RWPE2 (cell line): ENCODE measurements around the gene CIBAR2.

Experiments used
- ATAC-seq: fragments of 200-7000 bp; cut with Tn5 transposase; 3 replicates; pipeline ENCODE4 v1.9.1; 2021; ENCODE audit warnings: low read depth
- DNase-seq: peaks from one replicate; pipeline ENCODE4 v3.0.0-alpha.2; 2020; ENCODE audit warnings: low spot score
- H3K27ac ChIP-seq: fragments of 450-650 bp; 2 replicates; pipeline ENCODE4 v1.5.1; 2017; ENCODE audit warnings: mild to moderate bottlenecking; ENCODE audit not compliant: poor library complexity, severe bottlenecking
- H3K27me3 ChIP-seq: fragments of 250-450 bp; sonication (Bioruptor Pico); 2 replicates; pipeline ENCODE4 v1.5.1; 2021; ENCODE audit warnings: mild to moderate bottlenecking, moderate library complexity; ENCODE audit not compliant: insufficient read depth, poor library complexity, severe bottlenecking
- H3K36me3 ChIP-seq: fragments of 250-450 bp; sonication (Bioruptor Pico); 2 replicates; pipeline ENCODE4 v1.5.1; 2020; ENCODE audit warnings: low read depth, mild to moderate bottlenecking, moderate library complexity
- H3K4me1 ChIP-seq: fragments of 250-450 bp; sonication (Bioruptor Pico); 2 replicates; pipeline ENCODE4 v1.5.1; 2021; ENCODE audit warnings: mild to moderate bottlenecking, moderate library complexity; ENCODE audit not compliant: insufficient read depth, poor library complexity, severe bottlenecking
- H3K4me3 ChIP-seq: fragments of 250-450 bp; sonication (Bioruptor Pico); 2 replicates; pipeline ENCODE4 v1.5.1; 2021; ENCODE audit warnings: mild to moderate bottlenecking, moderate library complexity; ENCODE audit not compliant: severe bottlenecking
- H3K9me3 ChIP-seq: fragments of 250-450 bp; sonication (Bioruptor Pico); 2 replicates; pipeline ENCODE4 v1.5.1; 2021; ENCODE audit warnings: mild to moderate bottlenecking, moderate library complexity; ENCODE audit not compliant: severe bottlenecking
- CTCF ChIP-seq: fragments of 450-650 bp; IDR thresholded peaks from one replicate; pipeline ENCODE4 v1.5.1; 2017; ENCODE audit warnings: mild to moderate bottlenecking, moderate library complexity; ENCODE audit not compliant: poor library complexity, severe bottlenecking

Gene CIBAR2

GRCh38 chr16:85067426-85067825, 44.8 kb downstream of the CIBAR2 start:
- no peak overlapping the region for H3K27ac ChIP-seq
- H3K4me1 ChIP-seq, result no peaks in the 10 kb centered on the region
- peaks cover 3% of the 10 kb centered on the region for H3K9me3 ChIP-seq
- ATAC-seq (no peak), DNase-seq (no peak)
- no peak for TF ChIP-seq CTCF
- no peak overlapping the region for H3K4me3 ChIP-seq
- no peaks in the 10 kb centered on the region for H3K27me3 ChIP-seq
- H3K36me3 ChIP-seq, result peaks cover 9% of the 10 kb centered on the region

- Histone ChIP-seq H3K4me3 (no peak overlapping the region), H3K9me3 (peaks cover 3% of the 10 kb centered on the region), H3K27ac (no peak overlapping the region), H3K4me1 (no peaks in the 10 kb centered on the region), H3K36me3 (peaks cover 8% of the 10 kb centered on the region), H3K27me3 (no peaks in the 10 kb centered on the region)
- DNase-seq, result no peak
- TF ChIP-seq CTCF, result no peak
- ATAC-seq, result no peak
These were observed 45.2 kb downstream of the CIBAR2 start for GRCh38 chr16:85067024-85067423.

- Histone ChIP-seq H3K36me3 (peaks cover 6% of the 10 kb centered on the region; the same call in 1 of the 2 replicates), H3K27me3 (no peaks in the 10 kb centered on the region), H3K4me1 (no peaks in the 10 kb centered on the region), H3K4me3 (no peak overlapping the region), H3K27ac (no peak overlapping the region), H3K9me3 (peaks cover 3% of the 10 kb centered on the region)
- TF ChIP-seq CTCF, result no peak
- no peak for DNase-seq
- no peak for ATAC-seq
These were observed 45.9 kb downstream of the CIBAR2 start for GRCh38 chr16:85066346-85066885.

GRCh38 chr16:85065099-85065498, 47.2 kb downstream of the CIBAR2 start:
- no peaks in the 10 kb centered on the region for H3K27me3 ChIP-seq
- H3K36me3 ChIP-seq, result no peaks in the 10 kb centered on the region
- no peak overlapping the region for H3K4me3 ChIP-seq
- DNase-seq (no peak), ATAC-seq (no peak)
- H3K9me3 ChIP-seq, result peaks cover 3% of the 10 kb centered on the region
- no peaks in the 10 kb centered on the region for H3K4me1 ChIP-seq
- TF ChIP-seq CTCF, result no peak
- H3K27ac ChIP-seq, result no peak overlapping the region

- H3K27ac ChIP-seq, result no peak overlapping the region
- H3K9me3 ChIP-seq, result peaks cover 3% of the 10 kb centered on the region
- no peaks in the 10 kb centered on the region for H3K36me3 ChIP-seq
- no peaks in the 10 kb centered on the region for H3K27me3 ChIP-seq
- no peak overlapping the region for H3K4me3 ChIP-seq
- no peak for ATAC-seq
- no peak for TF ChIP-seq CTCF
- no peak for DNase-seq
- H3K4me1 ChIP-seq, result no peaks in the 10 kb centered on the region
These were observed 48.1 kb downstream of the CIBAR2 start for GRCh38 chr16:85064186-85064585.
